Upper lobe of right lung (tissue), 1 donor: ENCODE measurements around the gene FRMD4A. TPM values are rescaled to one million over a fixed set of nuclear protein-coding genes. Genes with fewer than 3 reads are reported as not detected.
A peak's percentile ranks its signal among the peaks of the same experiment; 100 is the strongest.

ENCODE experiments used
- ATAC-seq: fragments of 200-7000 bp; cut with Tn5 transposase; one replicate; pipeline ENCODE4 v1.9.1; 2020; ENCODE audit warnings: mild to moderate bottlenecking, moderate library complexity
- DNase-seq: peaks from one replicate; pipeline ENCODE4 v3.0.0-alpha.2; 2020
- H3K27ac ChIP-seq: fragments of 200-600 bp; one replicate; pipeline ENCODE4 v1.8.0; 2022
- H3K27me3 ChIP-seq: fragments of 200-600 bp; one replicate; pipeline ENCODE4 v1.8.0; 2022; ENCODE audit warnings: mild to moderate bottlenecking
- H3K36me3 ChIP-seq: fragments of 200-600 bp; one replicate; pipeline ENCODE4 v1.8.0; 2022
- H3K4me1 ChIP-seq: fragments of 200-600 bp; one replicate; pipeline ENCODE4 v1.8.0; 2022
- H3K4me3 ChIP-seq: fragments of 200-600 bp; one replicate; pipeline ENCODE4 v1.8.0; 2022; ENCODE audit warnings: mild to moderate bottlenecking
- H3K9me3 ChIP-seq: fragments of 200-600 bp; one replicate; pipeline ENCODE4 v1.8.0; 2022
- CTCF ChIP-seq: fragments of 200-600 bp; IDR thresholded peaks from one replicate; pipeline ENCODE4 v1.8.0; 2022; ENCODE audit warnings: antibody characterized with exemption
- intact Hi-C: fragments of 100-400 bp; cut with DNase I; formaldehyde crosslinking; loops from one replicate; pipeline ENCODE4 v1.11.0; 2022
- total RNA-seq: library from RNA; stranded (reverse); fragmentation: NEBNext Ultra II Directional; extraction: Animal tissue kit (Norgen Biotek cat#: 25700); gene quantifications from one replicate; pipeline ENCODE4 v1.2.1, GENCODE V29; 2021
- donor health status: DM: no; HTN: yes; CAD: no; lungs with severe emphysema.

The FRMD4A gene
- total RNA-seq, 1 donor from 2014 or later = 38.3 TPM

- DNase-seq (no peak), ATAC-seq (no peak)
- Histone ChIP-seq H3K4me1 (no peaks in the 10 kb centered on the region), H3K9me3 (no peaks in the 10 kb centered on the region), H3K27ac (no peak overlapping the region), H3K27me3 (peaks cover 62% of the 10 kb centered on the region), H3K36me3 (no peaks in the 10 kb centered on the region), H3K4me3 (no peak overlapping the region)
- intact Hi-C loops = no loop called here
- no peak for TF ChIP-seq CTCF
Observed at GRCh38 chr10:14179251-14179650, 151.5 kb downstream of the FRMD4A start.

- H3K4me1 ChIP-seq = peaks cover 9% of the 10 kb centered on the region
- H3K27ac ChIP-seq = no peak overlapping the region
- H3K36me3 ChIP-seq = no peaks in the 10 kb centered on the region
- DNase-seq (no peak), ATAC-seq (peak; percentile 47)
- TF ChIP-seq CTCF = no peak
- intact Hi-C loops = no loop called here
- peak overlapping the region; percentile 34 for H3K4me3 ChIP-seq
- no peaks in the 10 kb centered on the region for H3K9me3 ChIP-seq
- peaks cover 60% of the 10 kb centered on the region for H3K27me3 ChIP-seq
Observed at GRCh38 chr10:14173706-14174594, 156.8 kb downstream of the FRMD4A start.

GRCh38 chr10:14173391-14173705, 157.4 kb downstream of the FRMD4A start:
- Histone ChIP-seq H3K4me1 (peaks cover 9% of the 10 kb centered on the region), H3K27ac (no peak overlapping the region), H3K4me3 (peak overlapping the region; percentile 34), H3K36me3 (no peaks in the 10 kb centered on the region), H3K9me3 (no peaks in the 10 kb centered on the region), H3K27me3 (peaks cover 60% of the 10 kb centered on the region)
- DNase-seq (no peak), ATAC-seq (peak; percentile 41)
- TF ChIP-seq CTCF = no peak
- intact Hi-C loops = no loop called here

GRCh38 chr10:14172336-14172950, 158.3 kb downstream of the FRMD4A start:
- Histone ChIP-seq H3K27ac (no peak overlapping the region), H3K9me3 (no peaks in the 10 kb centered on the region), H3K4me1 (peaks cover 9% of the 10 kb centered on the region), H3K27me3 (peaks cover 57% of the 10 kb centered on the region), H3K4me3 (no peak overlapping the region), H3K36me3 (no peaks in the 10 kb centered on the region)
- intact Hi-C loops = no loop called here
- no peak for TF ChIP-seq CTCF
- ATAC-seq (no peak), DNase-seq (no peak)

- Histone ChIP-seq H3K36me3 (no peaks in the 10 kb centered on the region), H3K27me3 (peaks cover 48% of the 10 kb centered on the region), H3K4me1 (peaks cover 9% of the 10 kb centered on the region), H3K9me3 (no peaks in the 10 kb centered on the region), H3K4me3 (no peak overlapping the region), H3K27ac (no peak overlapping the region)
- DNase-seq = no peak
- TF ChIP-seq CTCF = no peak
- intact Hi-C loops = no loop called here
- no peak for ATAC-seq
Observed at GRCh38 chr10:14171336-14171735, 159.4 kb downstream of the FRMD4A start.
